ENCODE data around the gene GTF3C6.
"Not testable (repeated sequence)": the region's sequence is repeated elsewhere in the genome, so short reads cannot be mapped to it uniquely, and the experiment has no call there.

Gene GTF3C6

GRCh38 chr6:111015389-111016124 lies 57.1 kb downstream of the GTF3C6 start:
- Histone ChIP-seq H3K79me2 (ENCODE audit: insufficient read depth, low read length) (no peaks in the 10 kb centered on the region), H3K36me3 (ENCODE audit: insufficient read depth, low read length) (peaks cover 80% of the 10 kb centered on the region), H3F3A (ENCODE audit: insufficient read depth, low read length) (no peaks in the 10 kb centered on the region), H3K4me1 (ENCODE audit: insufficient read depth, low read length, severe bottlenecking) (no peaks in the 10 kb centered on the region), H3K9me2 (ENCODE audit: low read depth, low read length) (no peaks in the 10 kb centered on the region), H3K9ac (ENCODE audit: low read length) (no peak overlapping the region), H3K27me3 (ENCODE audit: insufficient read depth, low read length) (no peaks in the 10 kb centered on the region), H4K20me1 (ENCODE audit: insufficient read depth, low read length) (no peaks in the 10 kb centered on the region), H3K27ac (ENCODE audit: low read depth, low read length, poor library complexity, severe bottlenecking) (no peak overlapping the region), H3K9me3 (ENCODE audit: low read length) (no peaks in the 10 kb centered on the region), H3K4me2 (ENCODE audit: low read length) (no peak overlapping the region), H2AFZ (ENCODE audit: low read length) (no peak overlapping the region), H3K4me3 (ENCODE audit: low read depth, low read length, poor library complexity, severe bottlenecking) (no peak overlapping the region)
- no peak for TF ChIP-seq CTCF (IDR thresholded peaks at IDR 0.05; ENCODE audit: low read length)
- TF ChIP-seq EZH2 (IDR thresholded peaks at IDR 0.05; ENCODE audit: borderline replicate concordance, low read length) = no peak

GRCh38 chr6:111017241-111017640 lies 58.7 kb downstream of the GTF3C6 start:
- H3K36me3 ChIP-seq (ENCODE audit: insufficient read depth, low read length) = peaks cover 71% of the 10 kb centered on the region
- not testable (repeated sequence) for H4K20me1 ChIP-seq (ENCODE audit: insufficient read depth, low read length); H3K79me2 ChIP-seq (ENCODE audit: insufficient read depth, low read length); H3K27me3 ChIP-seq (ENCODE audit: insufficient read depth, low read length); H3K4me1 ChIP-seq (ENCODE audit: insufficient read depth, low read length, severe bottlenecking); H3K27ac ChIP-seq (ENCODE audit: low read depth, low read length, poor library complexity, severe bottlenecking); H3K9me3 ChIP-seq (ENCODE audit: low read length); H3K9ac ChIP-seq (ENCODE audit: low read length); H3K4me3 ChIP-seq (ENCODE audit: low read depth, low read length, poor library complexity, severe bottlenecking); H3F3A ChIP-seq (ENCODE audit: insufficient read depth, low read length); H3K4me2 ChIP-seq (ENCODE audit: low read length); H2AFZ ChIP-seq (ENCODE audit: low read length); H3K9me2 ChIP-seq (ENCODE audit: low read depth, low read length)

Data from OCI-LY1 (cell line).